Dermis microvascular lymphatic vessel endothelial cell (primary cell): ENCODE results near the gene IGFL1. TPM values are rescaled to one million over a fixed set of nuclear protein-coding genes. Genes with fewer than 3 reads are reported as not detected.
"Not testable (repeated sequence)": the region's sequence is repeated elsewhere in the genome, so short reads cannot be mapped to it uniquely, and the experiment has no call there.

Experiments
- DNase-seq, 2 donors: peaks; one replicate each; pipeline versions ENCODE4 v3.0.0 to v3.0.0-alpha.2; 2010; ENCODE audit warnings: low read depth in 2 of 2
- total RNA-seq: library from RNA; depleted of rRNA; stranded (reverse); fragments of >200 nt; gene quantifications from 2 replicates; pipeline ENCODE4 v1.2.1, GENCODE V29; 2014

IGFL1 gene
- total RNA-seq, 1 donor from 2014 or later, result not detected

DNA sequence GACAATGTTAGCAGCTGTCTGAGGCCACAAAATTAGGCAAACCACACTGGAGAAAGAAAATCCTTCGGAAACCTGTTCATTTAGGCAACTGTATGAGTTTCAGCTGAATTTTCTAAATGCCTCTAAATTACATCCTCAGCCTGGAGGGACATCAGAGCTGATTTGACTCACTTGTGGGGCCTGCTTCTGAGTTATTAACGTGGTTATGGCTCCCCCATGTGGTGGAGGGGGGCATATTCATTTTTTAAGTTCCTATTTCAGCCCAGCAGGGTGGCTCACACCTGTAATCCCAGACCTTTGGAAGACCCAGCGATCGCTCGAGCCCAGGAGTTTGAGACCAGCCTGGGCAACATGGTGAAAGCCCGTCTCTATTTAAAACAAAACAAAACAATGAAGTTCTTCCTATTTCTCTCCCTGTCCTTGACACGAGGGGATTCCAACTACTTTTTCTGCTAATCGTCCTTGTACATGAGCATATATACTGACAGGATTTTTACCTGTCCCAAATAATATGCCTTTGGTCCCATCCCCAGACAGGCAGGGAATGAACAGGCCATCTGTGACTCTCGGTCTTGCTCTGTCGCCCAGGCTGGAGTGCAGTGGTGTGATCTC is 35.8 kb downstream of the IGFL1 start:
- peak; percentile 74 to 75 for DNase-seq

DNA sequence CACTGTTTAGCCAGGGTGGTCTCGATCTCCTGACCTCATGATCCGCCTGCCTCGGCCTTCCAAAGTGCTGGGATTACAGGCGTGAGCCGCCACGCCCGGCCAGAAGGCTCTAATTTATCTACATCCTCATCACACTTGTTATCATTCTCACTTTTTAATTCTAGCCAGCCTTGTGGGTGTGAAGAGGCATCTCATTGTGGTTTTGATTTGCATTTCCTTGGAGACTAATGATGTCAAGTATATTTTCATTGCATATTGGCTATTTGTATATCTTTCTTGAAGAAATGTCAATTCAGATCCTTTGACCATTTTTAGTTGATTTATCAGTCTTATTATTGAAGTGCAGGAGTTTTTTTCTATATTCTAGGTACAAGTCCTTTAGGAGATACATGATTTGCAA is 39.6 kb downstream of the IGFL1 start:
- DNase-seq, result no peak

DNA sequence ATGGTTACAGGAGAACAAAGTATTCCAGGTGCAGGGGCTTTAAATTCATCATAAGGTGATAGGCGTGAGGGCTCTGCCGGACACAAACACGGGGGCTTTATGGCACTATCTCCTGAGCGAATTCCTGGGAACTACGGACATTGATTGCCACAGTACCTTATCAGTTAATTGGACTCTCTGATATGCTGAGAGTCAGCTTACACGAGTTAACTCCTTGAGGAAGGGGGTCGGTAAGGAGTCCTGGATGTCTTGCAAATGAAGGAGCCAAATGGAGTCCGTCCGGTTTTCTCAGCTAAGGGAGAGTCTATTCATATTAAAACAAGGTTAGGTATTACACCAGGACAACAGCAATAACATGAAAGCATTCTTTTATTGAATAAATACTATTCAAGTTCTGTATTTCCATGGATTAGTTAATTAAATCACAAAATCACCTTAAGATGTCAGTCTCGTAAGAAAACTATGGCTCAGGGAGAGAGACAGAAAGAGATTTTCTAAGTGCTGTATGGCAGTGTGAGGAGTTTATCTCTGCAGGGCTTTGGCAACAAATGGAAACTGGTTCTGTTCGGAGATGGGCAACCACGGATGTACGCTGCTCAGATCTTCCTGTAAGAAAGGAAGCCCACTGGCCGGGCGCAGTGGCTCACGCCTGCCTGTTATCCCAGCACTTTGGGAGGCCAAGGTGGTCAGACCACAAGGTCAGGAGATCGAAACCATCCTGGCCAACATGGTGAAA is 41.1 kb downstream of the IGFL1 start:
- no peak for DNase-seq

DNA sequence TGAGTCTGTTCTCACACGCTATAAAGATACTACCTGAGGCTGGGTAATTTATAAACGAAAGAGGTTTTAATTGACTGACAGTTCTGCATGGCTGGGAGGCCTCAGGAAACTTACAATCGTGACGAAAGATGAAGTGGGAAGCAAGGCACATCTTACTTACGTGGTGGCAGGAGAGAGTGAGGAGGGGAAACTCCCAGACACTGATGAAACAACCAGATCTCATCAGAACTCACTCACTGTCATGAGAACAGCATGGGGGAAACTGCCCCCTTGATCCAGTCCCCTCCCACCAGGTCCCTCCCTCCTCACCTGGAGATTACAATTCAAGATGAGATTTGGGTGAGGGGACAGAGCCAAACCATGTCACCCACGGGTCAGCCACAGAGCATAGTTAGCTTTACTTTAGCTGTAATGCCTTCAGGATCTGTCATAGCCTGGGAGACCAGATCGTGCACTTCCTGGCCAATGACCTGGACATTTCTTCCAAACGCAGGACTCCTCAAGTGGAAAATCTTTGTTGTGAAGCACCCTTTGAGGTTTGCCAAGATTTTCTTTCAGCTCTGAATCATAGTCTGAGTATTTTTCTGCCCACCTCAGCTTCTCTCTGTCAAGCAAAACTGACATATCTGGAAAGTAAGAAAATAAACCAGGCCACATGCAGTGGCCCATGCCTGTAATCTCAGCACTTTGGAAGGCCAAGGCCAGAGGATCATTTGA is 42.1 kb downstream of the IGFL1 start:
- peak in 1 of 2 donors; percentile 44 for DNase-seq

DNA sequence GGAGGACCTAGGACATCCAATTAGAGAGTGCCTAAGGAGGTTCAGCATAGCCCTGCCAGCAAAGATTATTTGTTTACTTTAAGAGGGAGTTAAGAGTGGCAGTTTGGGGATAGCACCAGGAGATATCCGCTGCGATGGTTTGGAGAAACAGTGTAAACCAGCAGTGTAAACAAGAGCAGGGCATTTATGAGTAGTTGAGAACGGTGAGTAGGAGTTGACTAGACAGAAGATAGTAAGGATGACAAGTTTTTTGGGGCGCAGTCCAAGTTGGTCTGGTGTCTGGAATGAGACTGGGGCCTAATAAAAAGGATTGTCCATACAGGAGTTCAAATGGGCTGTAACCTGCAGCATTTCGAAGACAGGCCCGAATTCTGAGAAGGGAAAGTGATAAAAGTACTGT is 44.4 kb downstream of the IGFL1 start:
- not testable (repeated sequence) for DNase-seq

DNA sequence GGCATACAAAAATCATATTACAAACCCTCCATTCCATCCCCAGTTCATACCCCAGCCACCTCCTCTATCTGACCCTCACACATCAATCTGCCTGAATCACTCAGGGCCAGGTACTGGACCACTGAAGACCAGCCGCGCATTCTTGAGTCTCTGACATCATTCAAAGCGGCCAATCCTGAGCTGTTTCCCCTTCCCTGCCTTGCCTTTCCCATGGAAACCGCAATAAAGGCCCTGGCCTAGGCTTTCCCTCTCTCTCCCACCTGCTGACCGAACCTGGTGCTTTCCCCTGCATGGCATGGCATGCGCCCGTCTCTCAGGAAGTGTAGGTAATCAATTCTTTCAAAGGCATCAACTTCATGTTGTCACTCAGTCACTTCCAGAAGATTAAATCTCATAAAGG is 49.6 kb downstream of the IGFL1 start:
- no peak for DNase-seq

Other genes starting within 250 kb of the IGFL1 start
- gene CCDC61, start 234.3 kb upstream of the IGFL1 start, total RNA-seq, result 4.6 and 5.2 TPM in 2 replicates
- not detected in 2 replicates for gene PGLYRP1, start 206.7 kb upstream of the IGFL1 start, total RNA-seq
- not detected in 2 replicates for gene IGFL4, start 188.7 kb upstream of the IGFL1 start, total RNA-seq
- not detected in 2 replicates for gene IGFL3, start 105.1 kb upstream of the IGFL1 start, total RNA-seq
- not detected in 2 replicates for gene IGFL2, start 81.5 kb upstream of the IGFL1 start, total RNA-seq
- gene HIF3A, start 67.3 kb downstream of the IGFL1 start, total RNA-seq, result 11.9 and 14.8 TPM in 2 replicates
- gene PPP5C, start 117.3 kb downstream of the IGFL1 start, total RNA-seq, result 65.0 and 86.1 TPM in 2 replicates
- gene CCDC8, start 183.8 kb downstream of the IGFL1 start, total RNA-seq, result 0.13 TPM in 2 replicates
- not detected in 2 replicates for gene PNMA8C, start 199.2 kb downstream of the IGFL1 start, total RNA-seq
- under 0.01 and 0.26 TPM in 2 replicates for gene PNMA8A, start 241.8 kb downstream of the IGFL1 start, total RNA-seq